Keratinocyte (primary cell): ENCODE measurements around the gene HIPK4. TPM values are rescaled to one million over a fixed set of nuclear protein-coding genes. Genes with fewer than 3 reads are reported as not detected.

Experiments
- DNase-seq: peaks from one replicate; pipeline ENCODE4 v3.0.0-alpha.2; 2011; ENCODE audit warnings: low read depth, missing footprints, low spot score
- FAIRE-seq: peaks from 2 replicates; lab custom pipeline; 2011; peaks lifted over from hg19 to GRCh38; lab: Jason Lieb, UNC
- H2AFZ ChIP-seq: 2 replicates; pipeline ENCODE4 v1.6.0; 2012; ENCODE audit warnings: low read length, control low read depth, inconsistent platforms; ENCODE audit not compliant: control insufficient read depth
- H3K27ac ChIP-seq: 2 replicates; pipeline ENCODE4 v1.5.1; 2011; ENCODE audit warnings: low read length; ENCODE audit not compliant: control insufficient read depth, insufficient read depth
- H3K27me3 ChIP-seq: 3 replicates; pipeline ENCODE4 v1.6.0; 2011; ENCODE audit warnings: low read length; ENCODE audit not compliant: control insufficient read depth, insufficient read depth; ENCODE audit errors: extremely low read depth
- H3K36me3 ChIP-seq, 2 experiments: 2 replicates in 1 of 2; 3 replicates in 1 of 2; pipeline ENCODE4 v1.5.1; 2011; ENCODE audit warnings: low read length in 2 of 2, mild to moderate bottlenecking in 1 of 2; ENCODE audit not compliant: control insufficient read depth in 2 of 2, insufficient read depth in 2 of 2; ENCODE audit errors: extremely low read depth in 1 of 2
- H3K4me1 ChIP-seq: 3 replicates; pipeline ENCODE4 v1.5.1; 2011; ENCODE audit warnings: low read length; ENCODE audit not compliant: control insufficient read depth, insufficient read depth; ENCODE audit errors: extremely low read depth
- H3K4me2 ChIP-seq: 3 replicates; pipeline ENCODE4 v1.6.0; 2011; ENCODE audit warnings: low read depth, low read length; ENCODE audit not compliant: control insufficient read depth, insufficient read depth; ENCODE audit errors: extremely low read depth
- H3K4me3 ChIP-seq, 3 experiments: fragments of 200-600 bp in 1 of 3; sonication (generic) in 1 of 3; 2 replicates in 2 of 3; 3 replicates in 1 of 3; pipeline ENCODE4 v1.5.1; 2011 to 2016; ENCODE audit warnings: low read length in 3 of 3, mild to moderate bottlenecking in 3 of 3, control low read depth in 2 of 3, inconsistent platforms in 1 of 3, low read depth in 1 of 3, mixed read lengths in 1 of 3, mixed run types in 1 of 3, moderate library complexity in 1 of 3; ENCODE audit not compliant: control insufficient read depth in 2 of 3, insufficient read depth in 2 of 3; ENCODE audit errors: extremely low read depth in 1 of 3
- H3K79me2 ChIP-seq: 2 replicates; pipeline ENCODE4 v1.6.0; 2012; ENCODE audit warnings: low read length; ENCODE audit not compliant: control insufficient read depth, insufficient read depth
- H3K9ac ChIP-seq: 3 replicates; pipeline ENCODE4 v1.6.0; 2011; ENCODE audit warnings: low read length; ENCODE audit not compliant: control insufficient read depth, insufficient read depth; ENCODE audit errors: extremely low read depth
- H3K9me1 ChIP-seq: 3 replicates; pipeline ENCODE4 v1.6.0; 2011; ENCODE audit warnings: low read length; ENCODE audit not compliant: control insufficient read depth, insufficient read depth; ENCODE audit errors: extremely low read depth
- H3K9me3 ChIP-seq: 2 replicates; pipeline ENCODE4 v1.5.1; 2012; ENCODE audit warnings: low read depth, low read length; ENCODE audit not compliant: control insufficient read depth
- H4K20me1 ChIP-seq: 3 replicates; pipeline ENCODE4 v1.6.0; 2011; ENCODE audit warnings: low read length; ENCODE audit not compliant: control insufficient read depth, insufficient read depth; ENCODE audit errors: extremely low read depth
- CTCF ChIP-seq, 3 experiments: IDR thresholded peaks in 1 of 3; conservative IDR thresholded peaks in 1 of 3; optimal IDR thresholded peaks in 1 of 3; 2 replicates in 2 of 3; 3 replicates in 1 of 3; pipeline versions ENCODE3 to v1.5.1; 2011; ENCODE audit warnings: low read length in 3 of 3, mild to moderate bottlenecking in 3 of 3, moderate library complexity in 2 of 3, control low read depth in 1 of 3, inconsistent platforms in 1 of 3; ENCODE audit not compliant: insufficient read depth in 2 of 3; ENCODE audit errors: extremely low read depth in 1 of 3
- EZH2 ChIP-seq: IDR thresholded peaks from one replicate; pipeline ENCODE4 v1.6.1; 2012; ENCODE audit warnings: inconsistent platforms, mild to moderate bottlenecking, low read length, moderate library complexity
- dilution Hi-C: fragments of 300-500 bp; cut with MboI; formaldehyde crosslinking; loops from one replicate; pipeline ENCODE4 v1.7.0; 2020; ENCODE audit warnings: low sequenced_read_pairs; ENCODE audit not compliant: extremely low pct_ligation_motif_present
- polyA plus RNA-seq, 5 experiments: library from polyadenylated mRNA; depleted of rRNA in 3 of 5; stranded (reverse) in 3 of 5; stranded (forward) in 1 of 5; unstranded in 1 of 5; fragments of >200 nt; gene quantifications; 1 replicate in 1 of 5; 2 replicates in 3 of 5; 3 replicates in 1 of 5; pipeline versions ENCODE4 v1.2.1 to v1.2.3, GENCODE V29; 2011 to 2012; ENCODE audit warnings: missing spikeins in 2 of 5, low read depth in 1 of 5, low replicate concordance in 1 of 5

The HIPK4 gene
- polyA plus RNA-seq, 1 donor (not counting 4 experiments of a cell fraction or from before 2014, with no cell fraction given), result 0.03 TPM

DNA sequence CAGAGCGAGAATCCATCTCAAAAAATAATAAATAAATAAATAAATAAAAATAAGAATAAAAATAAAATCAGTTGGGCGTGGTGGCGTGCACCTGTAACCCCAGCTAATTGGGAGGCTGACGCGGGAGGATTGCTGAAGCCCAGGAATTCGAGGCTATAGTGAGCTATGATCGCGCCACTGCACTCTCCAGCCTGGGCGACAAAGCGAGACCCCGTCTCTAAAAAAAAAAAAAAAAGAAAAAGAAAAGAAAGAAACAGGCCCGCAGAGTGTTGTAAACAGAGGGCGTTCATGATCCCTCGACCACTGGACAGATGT is 30.4 kb upstream of the HIPK4 start:
- DNase-seq (no peak), FAIRE-seq (no peak)
- H3K36me3 ChIP-seq, result peaks cover 0 to 6% of the 10 kb centered on the region in 2 experiments
- H2AFZ ChIP-seq, result no peak overlapping the region
- dilution Hi-C loops, result no loop called here
- peak overlapping the region; percentile 90 for H3K27ac ChIP-seq
- H3K9me1 ChIP-seq, result no peaks in the 10 kb centered on the region
- peaks cover 10% of the 10 kb centered on the region for H3K4me1 ChIP-seq
- no peaks in the 10 kb centered on the region for H3K27me3 ChIP-seq
- peaks cover 28% of the 10 kb centered on the region for H3K79me2 ChIP-seq
- TF ChIP-seq CTCF (optimal IDR thresholded peaks at IDR 0.05 in 1 of 3, IDR thresholded peaks at IDR 0.05 in 1 of 3, conservative IDR thresholded peaks at IDR 0.05 in 1 of 3; ENCODE audit: extremely low read depth in 1 of 3, insufficient read depth in 2 of 3, low read length in 3 of 3), result no peak
- H3K4me3 ChIP-seq, result peak overlapping the region; percentile 46 to 77 (median 75)
- H3K9ac ChIP-seq, result peak overlapping the region; percentile 86
- peak overlapping the region; percentile 96 for H3K4me2 ChIP-seq
- H3K9me3 ChIP-seq, result no peaks in the 10 kb centered on the region
- H4K20me1 ChIP-seq, result no peaks in the 10 kb centered on the region

DNA sequence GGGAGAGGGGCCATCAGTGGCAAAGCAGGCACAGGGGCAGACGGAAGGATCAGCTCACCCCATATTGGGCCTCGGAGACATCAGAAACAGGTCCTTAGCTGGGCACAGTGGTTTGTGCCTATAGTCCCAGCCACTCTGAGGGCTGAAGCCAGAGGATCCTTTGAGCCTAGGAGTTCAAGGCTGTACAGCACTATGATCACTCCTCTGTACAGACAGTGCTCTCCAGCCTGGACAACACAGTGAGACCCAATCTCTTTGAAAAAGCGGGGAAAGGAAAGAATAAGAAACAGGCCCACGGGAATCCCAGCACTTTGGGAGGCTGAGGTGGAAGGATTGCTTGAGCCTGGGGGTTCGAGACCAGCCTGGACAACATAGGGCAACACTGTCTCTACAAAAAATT is 29.8 kb upstream of the HIPK4 start:
- Histone ChIP-seq H3K79me2 (peaks cover 25% of the 10 kb centered on the region), H3K27ac (no peak overlapping the region), H4K20me1 (no peaks in the 10 kb centered on the region), H3K9me1 (no peaks in the 10 kb centered on the region), H3K9ac (no peak overlapping the region), H3K4me1 (peaks cover 10% of the 10 kb centered on the region), H3K9me3 (no peaks in the 10 kb centered on the region), H3K4me2 (no peak overlapping the region), H2AFZ (no peak overlapping the region), H3K27me3 (no peaks in the 10 kb centered on the region), H3K36me3 (peaks cover 0 to 6% of the 10 kb centered on the region in 2 experiments), H3K4me3 (no peak overlapping the region)
- dilution Hi-C loops, result no loop called here
- TF ChIP-seq EZH2, result no peak
- no peak for TF ChIP-seq CTCF (optimal IDR thresholded peaks at IDR 0.05 in 1 of 3, IDR thresholded peaks at IDR 0.05 in 1 of 3, conservative IDR thresholded peaks at IDR 0.05 in 1 of 3; ENCODE audit: extremely low read depth in 1 of 3, insufficient read depth in 2 of 3, low read length in 3 of 3)
- no peak for DNase-seq
- FAIRE-seq, result no peak
